ENCODE measurements around the gene BRD9. TPM values are rescaled to one million over a fixed set of nuclear protein-coding genes. Genes with fewer than 3 reads are reported as not detected.

Gene BRD9
- total and polyA plus RNA-seq, 2 experiments from 2014 or later: 18.2 to 30.6 TPM

DNA sequence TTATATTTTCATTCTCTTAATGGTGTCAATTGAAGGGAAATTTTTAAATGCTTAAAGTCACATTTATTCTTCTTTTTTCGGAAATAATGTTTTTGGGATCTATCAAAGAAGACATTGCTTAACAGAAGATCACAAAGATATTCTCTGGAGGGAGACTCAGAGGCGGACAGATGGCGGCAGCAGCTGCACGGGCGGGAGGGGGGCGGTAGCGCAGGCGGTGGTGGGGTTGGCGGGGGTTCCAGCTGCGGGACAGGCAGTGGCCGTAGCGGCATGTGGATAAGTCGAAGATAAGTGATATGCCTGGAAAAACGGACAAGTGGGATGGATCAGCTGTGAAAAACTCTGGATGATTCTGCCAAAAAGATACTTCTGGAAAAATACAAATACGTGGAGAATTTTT is 76.4 kb downstream of the BRD9 start:
- no peak overlapping the region for H3K4me3 ChIP-seq
- no peaks in the 10 kb centered on the region for H3K9me2 ChIP-seq (ENCODE audit: insufficient read depth)
- no peak for DNase-seq
- WGBS, 2 experiments (ENCODE audit: low coverage in 1 of 2, low lambda C conversion rate in 2 of 2, missing lambda C conversion rate in 2 of 2): 71 to 75% methylated on average over 15 of the region's 15 CpGs
- TF ChIP-seq EZH2 (IDR thresholded peaks at IDR 0.05; ENCODE audit: insufficient read depth, poor library complexity, severe bottlenecking) (no peak), EZH2phosphoT487 (IDR thresholded peaks at IDR 0.05; ENCODE audit: insufficient read depth, low read depth) (no peak)
- H3K4me1 ChIP-seq (ENCODE audit: insufficient read depth): no peaks in the 10 kb centered on the region
- H2AFZ ChIP-seq: no peak overlapping the region
- no peaks in the 10 kb centered on the region for H3F3A ChIP-seq (ENCODE audit: insufficient read depth)
- H3K9ac ChIP-seq: no peak overlapping the region
- no peaks in the 10 kb centered on the region for H4K20me1 ChIP-seq (ENCODE audit: insufficient read depth)
- H3K36me3 ChIP-seq (ENCODE audit: low read depth): no peaks in the 10 kb centered on the region
- no peaks in the 10 kb centered on the region for H3K27me3 ChIP-seq (replicated peaks; ENCODE audit: insufficient read depth)
- H3K9me3 ChIP-seq (ENCODE audit: low read depth): no peaks in the 10 kb centered on the region
- no peaks in the 10 kb centered on the region for H3K79me2 ChIP-seq (ENCODE audit: insufficient read depth)
- H3K27ac ChIP-seq: no peak overlapping the region
- in situ Hi-C loops (cut with MboI): no loop called here
- H3K4me2 ChIP-seq (ENCODE audit: unreplicated experiment): no peak overlapping the region

DNA sequence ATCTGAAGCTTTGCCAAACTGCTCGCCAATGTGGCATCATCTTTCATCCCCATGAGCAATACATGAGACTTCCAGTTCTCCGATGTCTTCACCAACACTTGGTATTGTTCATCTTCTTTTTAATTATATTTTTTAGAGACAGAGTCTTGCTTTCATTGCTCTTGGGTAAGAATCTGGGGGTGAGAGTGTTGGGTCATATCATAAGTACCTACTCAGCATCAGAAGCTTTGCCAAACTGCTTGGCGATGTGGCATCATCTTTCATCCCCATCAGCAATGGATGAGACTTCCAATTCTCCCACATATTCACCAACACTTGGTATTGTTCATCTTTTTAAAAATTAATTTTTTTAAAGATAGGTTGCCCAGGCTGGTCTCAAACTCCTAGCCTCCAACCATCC is 77.2 kb downstream of the BRD9 start:
- Histone ChIP-seq H3K4me1 (ENCODE audit: insufficient read depth) (no peaks in the 10 kb centered on the region), H3K4me3 (no peak overlapping the region), H3K79me2 (ENCODE audit: insufficient read depth) (no peaks in the 10 kb centered on the region), H3K36me3 (ENCODE audit: low read depth) (no peaks in the 10 kb centered on the region), H3K27ac (no peak overlapping the region), H2AFZ (no peak overlapping the region), H3K4me2 (ENCODE audit: unreplicated experiment) (no peak overlapping the region), H3K9me3 (ENCODE audit: low read depth) (no peaks in the 10 kb centered on the region), H3F3A (ENCODE audit: insufficient read depth) (no peaks in the 10 kb centered on the region), H3K9me2 (ENCODE audit: insufficient read depth) (no peaks in the 10 kb centered on the region), H3K9ac (no peak overlapping the region), H4K20me1 (ENCODE audit: insufficient read depth) (no peaks in the 10 kb centered on the region), H3K27me3 (replicated peaks; ENCODE audit: insufficient read depth) (no peaks in the 10 kb centered on the region)
- in situ Hi-C loops (cut with MboI): no loop called here
- TF ChIP-seq EZH2phosphoT487 (IDR thresholded peaks at IDR 0.05; ENCODE audit: insufficient read depth, low read depth) (no peak), EZH2 (IDR thresholded peaks at IDR 0.05; ENCODE audit: insufficient read depth, poor library complexity, severe bottlenecking) (no peak)
- WGBS, 2 experiments (ENCODE audit: low coverage in 1 of 2, low lambda C conversion rate in 2 of 2, missing lambda C conversion rate in 2 of 2): 74 to 81% methylated on average over 3 of the region's 3 CpGs
- DNase-seq: no peak

Other genes with a start within 250 kb of the BRD9 start
- 0.13 TPM in 1 of 2 replicates, not detected in the other for gene TPPP, start 199.4 kb downstream of the BRD9 start, total RNA-seq (2014; rRNA removed; shearing (Covaris generic))
- not detected in 2 replicates for gene TPPP, start 199.4 kb downstream of the BRD9 start, polyA plus RNA-seq (2016; fragmentation: Nextera tagmentation; extraction: Ambion mirVana)
- gene ZDHHC11B, start 108.1 kb downstream of the BRD9 start, total RNA-seq (2014; rRNA removed; shearing (Covaris generic)): not detected in 2 replicates
- gene ZDHHC11B, start 108.1 kb downstream of the BRD9 start, polyA plus RNA-seq (2016; fragmentation: Nextera tagmentation; extraction: Ambion mirVana): not detected in 2 replicates
- 0.65 TPM in 1 of 2 replicates, not detected in the other for gene ZDHHC11, start 41.8 kb downstream of the BRD9 start, total RNA-seq (2014; rRNA removed; shearing (Covaris generic))
- 0.19 and 0.26 TPM in 2 replicates for gene ZDHHC11, start 41.8 kb downstream of the BRD9 start, polyA plus RNA-seq (2016; fragmentation: Nextera tagmentation; extraction: Ambion mirVana)
- 19.5 and 24.0 TPM in 2 replicates for gene TRIP13, start 83 bp upstream of the BRD9 start, total RNA-seq (2014; rRNA removed; shearing (Covaris generic))
- gene TRIP13, start 83 bp upstream of the BRD9 start, polyA plus RNA-seq (2016; fragmentation: Nextera tagmentation; extraction: Ambion mirVana): 20.4 and 25.9 TPM in 2 replicates
- gene NKD2, start 116.0 kb upstream of the BRD9 start, total RNA-seq (2014; rRNA removed; shearing (Covaris generic)): not detected in 2 replicates
- gene NKD2, start 116.0 kb upstream of the BRD9 start, polyA plus RNA-seq (2016; fragmentation: Nextera tagmentation; extraction: Ambion mirVana): not detected in 2 replicates
- 1.6 and 1.9 TPM in 2 replicates for gene SLC12A7, start 219.3 kb upstream of the BRD9 start, total RNA-seq (2014; rRNA removed; shearing (Covaris generic))
- 0.46 and 0.75 TPM in 2 replicates for gene SLC12A7, start 219.3 kb upstream of the BRD9 start, polyA plus RNA-seq (2016; fragmentation: Nextera tagmentation; extraction: Ambion mirVana)